OCI-LY1 (cell line): ENCODE data around the gene MRPL41.
"Not testable (repeated sequence)": the region's sequence is repeated elsewhere in the genome, so short reads cannot be mapped to it uniquely, and the experiment has no call there.

Source experiments
- EZH2 ChIP-seq: fragments of 200-600 bp; sonication (generic), shearing (Covaris generic); IDR thresholded peaks from 2 replicates; pipeline ENCODE4 v1.8.0; 2017; ENCODE audit warnings: borderline replicate concordance, mixed run types, mild to moderate bottlenecking, antibody characterized with exemption, low read length, moderate library complexity, mixed read lengths
- TF ChIP-seq, protein P1 (sequence below): fragments of 200-600 bp; sonication (generic), shearing (Covaris generic); IDR thresholded peaks from 2 replicates; pipeline ENCODE4 v1.5.1; 2017; ENCODE audit warnings: mild to moderate bottlenecking, antibody characterized with exemption, low read length, moderate library complexity, mixed read lengths

DNA sequence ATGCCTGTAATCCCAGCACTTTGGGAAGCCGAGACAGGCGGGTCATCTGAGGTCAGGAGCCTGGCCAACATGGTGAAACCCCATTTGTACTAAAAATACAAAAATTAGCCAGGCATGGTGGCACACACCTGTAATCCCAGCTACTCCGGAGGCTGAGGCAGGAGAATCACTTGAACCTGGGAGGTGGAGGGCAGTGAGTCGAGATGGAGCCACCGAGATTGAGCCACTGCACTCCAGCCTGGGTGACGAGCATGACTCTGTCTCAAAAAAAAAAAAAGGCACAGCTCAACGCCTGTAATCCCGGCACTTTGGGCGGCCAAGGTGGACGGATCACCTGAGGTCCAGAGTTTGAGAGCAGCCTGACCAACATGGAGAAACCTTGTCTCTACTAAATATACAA is 2.0 kb downstream of the MRPL41 start:
- TF ChIP-seq, protein P1, sequence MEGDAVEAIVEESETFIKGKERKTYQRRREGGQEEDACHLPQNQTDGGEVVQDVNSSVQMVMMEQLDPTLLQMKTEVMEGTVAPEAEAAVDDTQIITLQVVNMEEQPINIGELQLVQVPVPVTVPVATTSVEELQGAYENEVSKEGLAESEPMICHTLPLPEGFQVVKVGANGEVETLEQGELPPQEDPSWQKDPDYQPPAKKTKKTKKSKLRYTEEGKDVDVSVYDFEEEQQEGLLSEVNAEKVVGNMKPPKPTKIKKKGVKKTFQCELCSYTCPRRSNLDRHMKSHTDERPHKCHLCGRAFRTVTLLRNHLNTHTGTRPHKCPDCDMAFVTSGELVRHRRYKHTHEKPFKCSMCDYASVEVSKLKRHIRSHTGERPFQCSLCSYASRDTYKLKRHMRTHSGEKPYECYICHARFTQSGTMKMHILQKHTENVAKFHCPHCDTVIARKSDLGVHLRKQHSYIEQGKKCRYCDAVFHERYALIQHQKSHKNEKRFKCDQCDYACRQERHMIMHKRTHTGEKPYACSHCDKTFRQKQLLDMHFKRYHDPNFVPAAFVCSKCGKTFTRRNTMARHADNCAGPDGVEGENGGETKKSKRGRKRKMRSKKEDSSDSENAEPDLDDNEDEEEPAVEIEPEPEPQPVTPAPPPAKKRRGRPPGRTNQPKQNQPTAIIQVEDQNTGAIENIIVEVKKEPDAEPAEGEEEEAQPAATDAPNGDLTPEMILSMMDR = not testable (repeated sequence)
- not testable (repeated sequence) for TF ChIP-seq EZH2
